GM12878 (cell line): Measurements from ENCODE around the gene CEACAM1.

Experiments used
- CREB1 ChIP-seq: IDR thresholded peaks from 2 replicates; pipeline ENCODE4 v1.6.1; 2012; ENCODE audit warnings: low read depth, mild to moderate bottlenecking, inconsistent platforms
- CTCF ChIP-seq, 3 experiments: IDR thresholded peaks in 2 of 3; conservative IDR thresholded peaks in 1 of 3; 2 replicates each; pipeline ENCODE4 v1.5.1; 2011; ENCODE audit warnings: low read depth in 3 of 3, low read length in 3 of 3, mild to moderate bottlenecking in 3 of 3, control low read depth in 2 of 3, moderate library complexity in 2 of 3, inconsistent platforms in 1 of 3, mixed read lengths in 1 of 3; ENCODE audit not compliant: control insufficient read depth in 2 of 3, insufficient read depth in 1 of 3; ENCODE audit errors: extremely low read depth in 1 of 3
- HDAC2 ChIP-seq: fragments of 200-600 bp; sonication (generic); IDR thresholded peaks from 2 replicates; pipeline ENCODE4 v1.6.1; 2017
- MTA3 ChIP-seq: IDR thresholded peaks from 2 replicates; pipeline ENCODE4 v1.6.1; 2012; ENCODE audit warnings: low read length, inconsistent platforms, borderline replicate concordance
- NR2C2 ChIP-seq: IDR thresholded peaks from 2 replicates; pipeline ENCODE4 v1.6.1; 2011; ENCODE audit warnings: borderline replicate concordance, low read depth; ENCODE audit not compliant: control insufficient read depth, insufficient read length
- ZBTB40 ChIP-seq: fragments of 450-650 bp; IDR thresholded peaks from 2 replicates; pipeline ENCODE4 v1.6.1; 2016; ENCODE audit warnings: mild to moderate bottlenecking, moderate library complexity, borderline replicate concordance

GRCh38 chr19:42468273-42468796 is 59.9 kb downstream of the CEACAM1 start:
- TF ChIP-seq CTCF (IDR thresholded peaks at IDR 0.05 in 2 of 3, conservative IDR thresholded peaks at IDR 0.05 in 1 of 3; ENCODE audit: control insufficient read depth in 2 of 3, extremely low read depth in 1 of 3, insufficient read depth in 1 of 3, low read depth in 3 of 3, low read length in 3 of 3), result no peak
- TF ChIP-seq CREB1, result no peak
- TF ChIP-seq NR2C2, result no peak
- TF ChIP-seq MTA3, result no peak
- no peak for TF ChIP-seq HDAC2
- TF ChIP-seq ZBTB40, result no peak
